H9 (cell line): ENCODE measurements around the gene MGA. TPM values are rescaled to one million over a fixed set of nuclear protein-coding genes. Genes with fewer than 3 reads are reported as not detected.

ENCODE experiments used
- DNase-seq: peaks from one replicate; pipeline ENCODE4 v3.0.0-alpha.2; 2017
- H2AFZ ChIP-seq: one replicate; pipeline ENCODE4 v1.6.1; 2013; ENCODE audit warnings: mild to moderate bottlenecking, low read length, control low read depth, moderate library complexity
- H2AK5ac ChIP-seq: 2 replicates; pipeline ENCODE4 v1.6.1; 2013; ENCODE audit warnings: low read length, control low read depth, mixed read lengths; ENCODE audit not compliant: insufficient read length
- H2BK120ac ChIP-seq: one replicate; pipeline ENCODE4 v1.6.1; 2013; ENCODE audit warnings: low read depth, mild to moderate bottlenecking, low read length, control low read depth, inconsistent platforms; ENCODE audit not compliant: poor library complexity, severe bottlenecking
- H2BK12ac ChIP-seq: 2 replicates; pipeline ENCODE4 v1.6.1; 2013; ENCODE audit warnings: low read length, control low read depth, mixed read lengths, low read depth; ENCODE audit not compliant: insufficient read length
- H2BK15ac ChIP-seq: 2 replicates; pipeline ENCODE4 v1.6.1; 2013; ENCODE audit warnings: low read depth, low read length, control low read depth
- H2BK20ac ChIP-seq: one replicate; pipeline ENCODE4 v1.6.1; 2013; ENCODE audit warnings: low read depth, mild to moderate bottlenecking, low read length, control low read depth, inconsistent platforms; ENCODE audit not compliant: poor library complexity, severe bottlenecking
- H2BK5ac ChIP-seq: 2 replicates; pipeline ENCODE4 v1.6.1; 2013; ENCODE audit warnings: low read length, control low read depth, mixed read lengths; ENCODE audit not compliant: insufficient read length
- H3K14ac ChIP-seq: 2 replicates; pipeline ENCODE4 v1.6.1; 2013; ENCODE audit warnings: low read length, control low read depth; ENCODE audit not compliant: insufficient read depth
- H3K18ac ChIP-seq: 2 replicates; pipeline ENCODE4 v1.6.1; 2013; ENCODE audit warnings: low read depth, mild to moderate bottlenecking, mixed read lengths, low read length, control low read depth; ENCODE audit not compliant: insufficient read length
- H3K23ac ChIP-seq: 2 replicates; pipeline ENCODE4 v1.6.1; 2013; ENCODE audit warnings: low read length, control low read depth, mixed read lengths, low read depth; ENCODE audit not compliant: insufficient read length
- H3K23me2 ChIP-seq: 2 replicates; pipeline ENCODE4 v1.6.1; 2013; ENCODE audit warnings: low read depth, mild to moderate bottlenecking, mixed read lengths, low read length, control low read depth; ENCODE audit not compliant: insufficient read length, poor library complexity, severe bottlenecking
- H3K27ac ChIP-seq: 2 replicates; pipeline ENCODE4 v1.5.1; 2013; ENCODE audit warnings: low read length, control low read depth, mixed read lengths, low read depth; ENCODE audit not compliant: insufficient read length
- H3K27me3 ChIP-seq: 2 replicates; pipeline ENCODE4 v1.6.1; 2013; ENCODE audit warnings: low read length, control low read depth, inconsistent platforms; ENCODE audit not compliant: insufficient read depth
- H3K4ac ChIP-seq: 2 replicates; pipeline ENCODE4 v1.6.1; 2013; ENCODE audit warnings: low read depth, mild to moderate bottlenecking, control low read depth, inconsistent platforms, low read length, moderate library complexity
- H3K4me1 ChIP-seq: 2 replicates; pipeline ENCODE4 v1.6.1; 2013; ENCODE audit warnings: low read length, control low read depth, inconsistent platforms; ENCODE audit not compliant: insufficient read depth
- H3K4me2 ChIP-seq: 2 replicates; pipeline ENCODE4 v1.6.1; 2013; ENCODE audit warnings: low read length, control low read depth, mixed read lengths; ENCODE audit not compliant: insufficient read length, insufficient read depth
- H3K56ac ChIP-seq: 2 replicates; pipeline ENCODE4 v1.6.1; 2013; ENCODE audit warnings: low read depth, mild to moderate bottlenecking, mixed read lengths, low read length, control low read depth; ENCODE audit not compliant: insufficient read length
- H3K79me1 ChIP-seq: 2 replicates; pipeline ENCODE4 v1.6.1; 2013; ENCODE audit warnings: low read depth, mild to moderate bottlenecking, moderate library complexity, low read length, control low read depth, inconsistent platforms; ENCODE audit not compliant: insufficient read depth, poor library complexity, severe bottlenecking
- H3K79me2 ChIP-seq: 2 replicates; pipeline ENCODE4 v1.6.1; 2013; ENCODE audit warnings: low read length, control low read depth, inconsistent platforms; ENCODE audit not compliant: insufficient read depth
- H3K9ac ChIP-seq: 2 replicates; pipeline ENCODE4 v1.6.1; 2013; ENCODE audit warnings: low read length, control low read depth, mixed read lengths; ENCODE audit not compliant: insufficient read length; ENCODE audit errors: extremely low read depth
- H3K9me3 ChIP-seq: one replicate; pipeline ENCODE4 v1.6.1; 2013; ENCODE audit warnings: low read depth, low read length, inconsistent platforms; ENCODE audit not compliant: control insufficient read depth
- H3T11ph ChIP-seq: one replicate; pipeline ENCODE4 v1.6.1; 2013; ENCODE audit warnings: mild to moderate bottlenecking, low read length, control low read depth, inconsistent platforms
- H4K20me1 ChIP-seq: one replicate; pipeline ENCODE4 v1.6.1; 2013; ENCODE audit not compliant: control insufficient read depth, insufficient read length, insufficient read depth
- H4K5ac ChIP-seq: 2 replicates; pipeline ENCODE4 v1.6.1; 2013; ENCODE audit warnings: low read depth, mild to moderate bottlenecking, mixed read lengths, low read length, control low read depth; ENCODE audit not compliant: insufficient read length
- H4K8ac ChIP-seq: replicated peaks from 2 replicates; pipeline ENCODE4 v1.6.1; 2013; ENCODE audit warnings: low read length, control low read depth, mixed read lengths, low read depth; ENCODE audit not compliant: insufficient read length
- H4K91ac ChIP-seq: 2 replicates; pipeline ENCODE4 v1.6.1; 2013; ENCODE audit warnings: low read depth, mild to moderate bottlenecking, moderate library complexity, mixed read lengths, low read length, control low read depth; ENCODE audit not compliant: insufficient read length
- H3K27ac Mint-ChIP-seq, 3 experiments: 2 replicates in 2 of 3; 3 replicates in 1 of 3; pipeline ENCODE4 v1.8.0; 2020 to 2021; ENCODE audit warnings: mixed read lengths in 3 of 3, mild to moderate bottlenecking in 1 of 3, moderate library complexity in 1 of 3
- H3K27me3 Mint-ChIP-seq: 2 replicates; pipeline ENCODE4 v1.8.0; 2021; ENCODE audit warnings: low read depth, mild to moderate bottlenecking, moderate library complexity, mixed read lengths
- H3K36me3 Mint-ChIP-seq, 3 experiments: 2 replicates in 2 of 3; 3 replicates in 1 of 3; pipeline ENCODE4 v1.8.0; 2020 to 2021; ENCODE audit warnings: low read depth in 3 of 3, mixed read lengths in 3 of 3; ENCODE audit not compliant: insufficient read depth in 1 of 3
- H3K4me1 Mint-ChIP-seq, 2 experiments: 2 replicates each; pipeline ENCODE4 v1.8.0; 2020; ENCODE audit warnings: mixed read lengths in 2 of 2
- H3K4me3 Mint-ChIP-seq, 2 experiments: 2 replicates in 1 of 2; 3 replicates in 1 of 2; pipeline ENCODE4 v1.8.0; 2020 to 2021; ENCODE audit warnings: mild to moderate bottlenecking in 2 of 2, mixed read lengths in 2 of 2, moderate library complexity in 1 of 2
- H3K9me3 Mint-ChIP-seq, 2 experiments: 2 replicates in 1 of 2; 3 replicates in 1 of 2; pipeline ENCODE4 v1.8.0; 2020; ENCODE audit warnings: mild to moderate bottlenecking in 2 of 2, mixed read lengths in 2 of 2, moderate library complexity in 1 of 2
- CTCF ChIP-seq: fragments of 200-600 bp; sonication (generic); conservative IDR thresholded peaks from 3 replicates; pipeline ENCODE4 v1.8.0; 2021; ENCODE audit warnings: antibody characterized with exemption, mild to moderate bottlenecking
- whole genome bisulfite sequencing: extraction: QIAGEN DNeasy Blood & Tissue Kit; methylation state at CpG from one replicate; pipeline ENCODE4 v1.1.7; 2013; ENCODE audit warnings: missing lambda C conversion rate, low lambda C conversion rate, mixed read lengths; ENCODE audit not compliant: insufficient read length; ENCODE audit errors: extremely low coverage; 5-methylcytosine and 5-hydroxymethylcytosine counted together
- total RNA-seq: library from RNA; stranded (reverse); gene quantifications from 2 replicates; pipeline ENCODE4 v1.2.1, GENCODE V29; 2021

The MGA gene
- total RNA-seq, 1 experiment from 2014 or later: 62.7 TPM

GRCh38 chr15:41648770-41649169 is 11.4 kb upstream of the MGA start:
- DNase-seq: no peak

More at GRCh38 chr15:41648770-41649169, 11.4 kb upstream of the MGA start:
- Histone ChIP-seq H2BK120ac (no peak overlapping the region), H3K27me3 (no peaks in the 10 kb centered on the region), H2BK15ac (no peak overlapping the region), H3K18ac (no peak overlapping the region), H2BK5ac (no peak overlapping the region), H4K8ac (no peak overlapping the region), H3K14ac (no peak overlapping the region), H2AFZ (no peak overlapping the region), H2BK12ac (no peak overlapping the region), H3K4me2 (no peak overlapping the region), H4K5ac (no peak overlapping the region), H4K91ac (no peak overlapping the region), H3K23ac (no peak overlapping the region), H3K79me2 (no peaks in the 10 kb centered on the region; the same call in 1 of the 2 replicates), H2BK20ac (no peak overlapping the region), H3K4ac (no peak overlapping the region), H3T11ph (no peak overlapping the region), H3K9me3 (no peaks in the 10 kb centered on the region), H2AK5ac (no peak overlapping the region), H3K27ac (no peak overlapping the region), H3K56ac (no peak overlapping the region), H3K79me1 (no peaks in the 10 kb centered on the region), H3K9ac (no peak overlapping the region), H3K23me2 (no peaks in the 10 kb centered on the region), H4K20me1 (no peaks in the 10 kb centered on the region), H3K4me1 (no peaks in the 10 kb centered on the region)
- no peak for TF ChIP-seq CTCF
- no peak overlapping the region for H3K4me3 Mint-ChIP-seq
- no peak overlapping the region for H3K27ac Mint-ChIP-seq
- no peaks in the 10 kb centered on the region for H3K27me3 Mint-ChIP-seq
- peaks cover 0 to 2% of the 10 kb centered on the region in 2 experiments for H3K4me1 Mint-ChIP-seq
- H3K9me3 Mint-ChIP-seq: peaks cover 16 to 19% of the 10 kb centered on the region in 2 experiments
- peaks cover 4 to 14% (median 12%) of the 10 kb centered on the region in 3 experiments; a peak in 5 of 7 replicates for H3K36me3 Mint-ChIP-seq
- WGBS: no CpG with 5 or more reads among the region's 1 CpG
